Neutrophil (primary cell): ENCODE data around the gene INO80D.
A peak's percentile ranks its signal among the peaks of the same experiment; 100 is the strongest.

Experiments
- H3K27ac ChIP-seq: fragments of 200-600 bp; sonication (generic); 2 replicates; pipeline ENCODE4 v1.5.1; 2016; ENCODE audit warnings: mild to moderate bottlenecking, moderate library complexity
- H3K27me3 ChIP-seq: fragments of 200-600 bp; sonication (generic); 2 replicates; pipeline ENCODE4 v1.6.0; 2016; ENCODE audit warnings: mild to moderate bottlenecking
- H3K36me3 ChIP-seq: fragments of 200-600 bp; sonication (generic); 2 replicates; pipeline ENCODE4 v1.5.1; 2017
- H3K4me1 ChIP-seq, 2 experiments: fragments of 200-600 bp in 1 of 2; sonication (generic) in 1 of 2; 1 replicate in 1 of 2; 2 replicates in 1 of 2; pipeline versions ENCODE4 v1.5.1 to v1.6.1; 2013 to 2016; ENCODE audit warnings: low read depth in 1 of 2, low read length in 1 of 2, mild to moderate bottlenecking in 1 of 2, moderate library complexity in 1 of 2; ENCODE audit not compliant: control insufficient read depth in 1 of 2, insufficient read depth in 1 of 2
- H3K4me3 ChIP-seq, 2 experiments: fragments of 200-600 bp in 1 of 2; sonication (generic) in 1 of 2; 1 replicate in 1 of 2; 2 replicates in 1 of 2; pipeline ENCODE4 v1.5.1; 2013 to 2016; ENCODE audit warnings: low read depth in 1 of 2, low read length in 1 of 2, mild to moderate bottlenecking in 1 of 2, moderate library complexity in 1 of 2
- H3K9me3 ChIP-seq: fragments of 200-600 bp; sonication (generic); 2 replicates; pipeline ENCODE4 v1.5.1; 2016
- CTCF ChIP-seq: fragments of 200-600 bp; sonication (generic); IDR thresholded peaks from 2 replicates; pipeline ENCODE4 v1.5.1; 2016; ENCODE audit warnings: antibody characterized with exemption

INO80D gene

DNA sequence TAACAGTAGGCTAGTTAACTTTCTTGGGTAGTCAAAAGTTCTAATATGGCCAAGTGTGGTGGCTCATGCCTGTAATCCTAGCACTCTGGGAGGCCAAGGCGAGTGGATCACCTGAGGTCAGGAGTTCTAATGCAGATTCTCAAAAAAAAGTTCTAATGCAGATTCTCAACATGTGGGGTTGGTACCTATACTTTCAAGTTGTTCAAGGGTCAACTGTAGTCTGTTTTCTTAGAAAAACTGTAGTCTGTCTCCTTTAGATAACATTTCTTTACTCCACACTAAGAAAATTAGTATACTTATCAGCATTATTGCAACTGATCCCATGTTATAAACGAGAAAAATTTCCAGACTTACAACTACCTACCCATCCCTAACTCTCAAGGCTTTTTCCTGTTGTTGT lies 16.6 kb downstream of the INO80D start:
- Histone ChIP-seq H3K27me3 (no peaks in the 10 kb centered on the region), H3K4me3 (no peak overlapping the region), H3K4me1 (no peaks in the 10 kb centered on the region), H3K36me3 (peaks cover 7% of the 10 kb centered on the region), H3K27ac (no peak overlapping the region), H3K9me3 (no peaks in the 10 kb centered on the region)
- TF ChIP-seq CTCF, result no peak

DNA sequence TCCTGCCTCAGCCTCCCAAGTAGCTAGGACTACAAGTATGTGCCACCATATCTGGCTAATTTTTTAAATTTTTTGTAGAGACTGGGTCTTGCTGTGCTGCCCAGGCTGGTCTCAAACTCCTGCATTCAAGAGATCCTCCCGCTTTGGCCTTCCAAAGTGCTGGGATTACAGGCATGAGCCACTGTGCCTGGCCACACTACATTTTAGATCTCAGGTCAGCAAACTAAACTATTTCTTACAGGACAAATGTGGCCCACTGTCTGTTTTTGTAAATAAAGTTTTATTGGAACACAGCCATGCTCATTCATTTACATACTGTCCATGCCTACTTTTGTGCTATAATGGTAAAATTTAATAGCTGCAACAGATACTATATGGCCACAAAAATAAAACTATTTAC lies 17.8 kb downstream of the INO80D start:
- no peak overlapping the region for H3K27ac ChIP-seq
- no peak overlapping the region for H3K4me3 ChIP-seq

GRCh38 chr2:206064077-206064476 lies 21.9 kb downstream of the INO80D start:
- no peaks in the 10 kb centered on the region for H3K9me3 ChIP-seq
- H3K27me3 ChIP-seq, result no peaks in the 10 kb centered on the region
- H3K36me3 ChIP-seq, result peaks cover 34% of the 10 kb centered on the region
- no peaks in the 10 kb centered on the region for H3K4me1 ChIP-seq
- peak overlapping the region; percentile 17 for H3K27ac ChIP-seq
- H3K4me3 ChIP-seq, result no peak overlapping the region
- TF ChIP-seq CTCF, result no peak

More for the DNA sequence above, 17.8 kb downstream of the INO80D start:
- H3K9me3 ChIP-seq, result no peaks in the 10 kb centered on the region
- no peaks in the 10 kb centered on the region for H3K27me3 ChIP-seq
- no peak for TF ChIP-seq CTCF
- H3K36me3 ChIP-seq, result peaks cover 4% of the 10 kb centered on the region
- no peaks in the 10 kb centered on the region for H3K4me1 ChIP-seq

- Histone ChIP-seq H3K36me3 (peaks cover 35% of the 10 kb centered on the region), H3K9me3 (no peaks in the 10 kb centered on the region), H3K4me1 (no peaks in the 10 kb centered on the region), H3K27ac (no peak overlapping the region), H3K4me3 (no peak overlapping the region), H3K27me3 (no peaks in the 10 kb centered on the region)
- TF ChIP-seq CTCF, result no peak
Measured at GRCh38 chr2:206063635-206064034, 22.3 kb downstream of the INO80D start.

- Histone ChIP-seq H3K9me3 (no peaks in the 10 kb centered on the region), H3K27me3 (no peaks in the 10 kb centered on the region), H3K36me3 (peaks cover 39% of the 10 kb centered on the region), H3K27ac (no peak overlapping the region), H3K4me3 (no peak overlapping the region), H3K4me1 (no peaks in the 10 kb centered on the region)
- TF ChIP-seq CTCF, result no peak
Measured at GRCh38 chr2:206062724-206063123, 23.2 kb downstream of the INO80D start.

- no peak for TF ChIP-seq CTCF
- H3K9me3 ChIP-seq, result no peaks in the 10 kb centered on the region
- no peak overlapping the region for H3K27ac ChIP-seq
- H3K4me3 ChIP-seq, result no peak overlapping the region
- peaks cover 48% of the 10 kb centered on the region for H3K36me3 ChIP-seq
- H3K27me3 ChIP-seq, result no peaks in the 10 kb centered on the region
- H3K4me1 ChIP-seq, result peaks cover 0 to 3% of the 10 kb centered on the region in 2 experiments
Measured at GRCh38 chr2:206056286-206056685, 29.7 kb downstream of the INO80D start.
